ENCODE results near the gene KLHL13.

KLHL13 gene

DNA sequence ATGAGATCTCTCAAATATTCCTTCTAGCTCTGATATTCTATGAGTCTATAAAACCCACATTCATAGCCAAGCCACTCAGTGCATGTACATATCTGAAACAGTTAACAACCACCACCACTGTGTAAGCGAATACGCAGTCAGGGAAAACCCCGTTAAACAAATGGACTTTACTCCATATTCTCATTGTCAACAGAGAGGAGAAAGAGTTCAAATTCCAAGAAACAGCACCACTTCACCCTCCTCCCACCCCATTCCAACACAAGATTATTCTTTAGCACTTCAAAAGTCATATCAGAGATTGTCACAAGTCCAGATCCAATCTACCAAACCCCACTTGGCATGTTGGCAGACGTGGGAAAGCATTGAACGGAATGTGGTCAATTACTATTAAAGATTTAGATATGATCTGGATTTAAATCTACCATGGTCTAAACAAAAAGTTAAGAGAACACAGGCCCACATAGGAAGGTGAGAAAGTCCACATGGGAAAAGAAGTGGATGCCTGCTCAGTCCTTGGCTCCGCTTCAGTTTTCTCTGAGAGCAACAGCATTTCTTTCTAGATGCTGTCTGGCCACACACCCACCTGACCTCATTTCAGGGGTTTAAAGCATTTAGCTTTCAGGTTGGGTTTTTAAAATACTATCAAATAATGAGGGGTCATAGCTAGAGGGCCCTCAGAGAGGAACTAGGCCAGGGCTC lies 39.8 kb upstream of the KLHL13 start:
- Histone ChIP-seq H3K79me2 (ENCODE audit: insufficient read depth, low read length) (no peaks in the 10 kb centered on the region), H3K9me2 (ENCODE audit: low read depth, low read length) (no peaks in the 10 kb centered on the region), H3K4me2 (ENCODE audit: low read length) (no peak overlapping the region), H3K9ac (ENCODE audit: low read length) (no peak overlapping the region), H3K36me3 (ENCODE audit: insufficient read depth, low read length) (no peaks in the 10 kb centered on the region), H3K27ac (ENCODE audit: low read depth, low read length, poor library complexity, severe bottlenecking) (no peak overlapping the region), H2AFZ (ENCODE audit: low read length) (no peak overlapping the region), H3F3A (ENCODE audit: insufficient read depth, low read length) (no peaks in the 10 kb centered on the region), H3K27me3 (ENCODE audit: insufficient read depth, low read length) (no peaks in the 10 kb centered on the region), H3K4me3 (ENCODE audit: low read depth, low read length, poor library complexity, severe bottlenecking) (no peak overlapping the region), H3K4me1 (ENCODE audit: insufficient read depth, low read length, severe bottlenecking) (no peaks in the 10 kb centered on the region), H4K20me1 (ENCODE audit: insufficient read depth, low read length) (no peaks in the 10 kb centered on the region), H3K9me3 (ENCODE audit: low read length) (no peaks in the 10 kb centered on the region)
- no peak for TF ChIP-seq EZH2 (IDR thresholded peaks at IDR 0.05; ENCODE audit: borderline replicate concordance, low read length)
- TF ChIP-seq, protein P1, sequence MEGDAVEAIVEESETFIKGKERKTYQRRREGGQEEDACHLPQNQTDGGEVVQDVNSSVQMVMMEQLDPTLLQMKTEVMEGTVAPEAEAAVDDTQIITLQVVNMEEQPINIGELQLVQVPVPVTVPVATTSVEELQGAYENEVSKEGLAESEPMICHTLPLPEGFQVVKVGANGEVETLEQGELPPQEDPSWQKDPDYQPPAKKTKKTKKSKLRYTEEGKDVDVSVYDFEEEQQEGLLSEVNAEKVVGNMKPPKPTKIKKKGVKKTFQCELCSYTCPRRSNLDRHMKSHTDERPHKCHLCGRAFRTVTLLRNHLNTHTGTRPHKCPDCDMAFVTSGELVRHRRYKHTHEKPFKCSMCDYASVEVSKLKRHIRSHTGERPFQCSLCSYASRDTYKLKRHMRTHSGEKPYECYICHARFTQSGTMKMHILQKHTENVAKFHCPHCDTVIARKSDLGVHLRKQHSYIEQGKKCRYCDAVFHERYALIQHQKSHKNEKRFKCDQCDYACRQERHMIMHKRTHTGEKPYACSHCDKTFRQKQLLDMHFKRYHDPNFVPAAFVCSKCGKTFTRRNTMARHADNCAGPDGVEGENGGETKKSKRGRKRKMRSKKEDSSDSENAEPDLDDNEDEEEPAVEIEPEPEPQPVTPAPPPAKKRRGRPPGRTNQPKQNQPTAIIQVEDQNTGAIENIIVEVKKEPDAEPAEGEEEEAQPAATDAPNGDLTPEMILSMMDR (IDR thresholded peaks at IDR 0.05; ENCODE audit: low read length), result no peak

DNA sequence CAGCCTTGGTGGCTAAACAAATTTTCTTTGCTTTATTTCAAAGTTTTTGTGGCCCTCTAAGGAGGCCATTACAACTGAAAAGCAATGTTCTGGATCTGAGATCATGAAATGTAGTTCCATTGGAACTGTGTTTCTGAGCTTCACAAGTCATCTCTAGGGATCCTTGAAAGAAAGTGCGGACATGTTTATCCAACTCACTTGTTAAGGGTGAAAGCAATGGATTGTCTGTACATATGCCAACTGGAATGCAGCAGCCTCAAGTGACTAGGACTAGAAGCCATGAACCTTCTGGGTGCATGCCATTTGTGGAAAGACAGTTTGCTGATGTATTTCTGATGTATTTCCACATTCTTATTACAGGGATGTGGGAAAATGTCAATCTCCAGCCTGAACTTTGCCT lies 36.7 kb upstream of the KLHL13 start:
- H3K4me2 ChIP-seq (ENCODE audit: low read length), result no peak overlapping the region
- H3F3A ChIP-seq (ENCODE audit: insufficient read depth, low read length), result no peaks in the 10 kb centered on the region
- TF ChIP-seq, protein P1 (IDR thresholded peaks at IDR 0.05; ENCODE audit: low read length), result no peak
- no peak for TF ChIP-seq EZH2 (IDR thresholded peaks at IDR 0.05; ENCODE audit: borderline replicate concordance, low read length)
- no peaks in the 10 kb centered on the region for H3K36me3 ChIP-seq (ENCODE audit: insufficient read depth, low read length)
- no peaks in the 10 kb centered on the region for H4K20me1 ChIP-seq (ENCODE audit: insufficient read depth, low read length)
- H3K9me3 ChIP-seq (ENCODE audit: low read length), result no peaks in the 10 kb centered on the region
- no peak overlapping the region for H3K27ac ChIP-seq (ENCODE audit: low read depth, low read length, poor library complexity, severe bottlenecking)
- no peak overlapping the region for H2AFZ ChIP-seq (ENCODE audit: low read length)
- no peaks in the 10 kb centered on the region for H3K4me1 ChIP-seq (ENCODE audit: insufficient read depth, low read length, severe bottlenecking)
- H3K9ac ChIP-seq (ENCODE audit: low read length), result no peak overlapping the region
- no peaks in the 10 kb centered on the region for H3K79me2 ChIP-seq (ENCODE audit: insufficient read depth, low read length)
- H3K27me3 ChIP-seq (ENCODE audit: insufficient read depth, low read length), result no peaks in the 10 kb centered on the region
- no peak overlapping the region for H3K4me3 ChIP-seq (ENCODE audit: low read depth, low read length, poor library complexity, severe bottlenecking)
- H3K9me2 ChIP-seq (ENCODE audit: low read depth, low read length), result no peaks in the 10 kb centered on the region

DNA sequence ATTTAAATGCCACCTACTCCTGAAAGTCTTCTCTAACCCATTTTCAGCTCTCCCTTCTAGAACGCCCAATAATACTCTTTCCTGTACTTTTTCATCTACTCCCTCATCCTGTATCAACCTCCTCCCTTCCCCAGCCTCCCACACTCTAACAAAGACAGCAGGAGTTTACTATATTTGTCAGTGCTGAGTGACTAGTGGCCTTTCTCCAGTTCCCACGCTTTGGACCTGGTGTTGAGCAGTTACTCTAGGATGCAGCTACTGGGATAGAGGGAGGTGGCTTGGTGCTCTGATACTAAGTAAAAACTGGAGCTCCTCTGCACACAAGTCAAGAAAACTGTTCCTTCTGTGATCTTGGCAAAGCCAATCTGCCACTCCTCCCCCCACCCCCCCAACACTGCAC lies 36.1 kb upstream of the KLHL13 start:
- Histone ChIP-seq H3K9ac (ENCODE audit: low read length) (no peak overlapping the region), H3K27me3 (ENCODE audit: insufficient read depth, low read length) (no peaks in the 10 kb centered on the region), H3K4me3 (ENCODE audit: low read depth, low read length, poor library complexity, severe bottlenecking) (no peak overlapping the region), H4K20me1 (ENCODE audit: insufficient read depth, low read length) (no peaks in the 10 kb centered on the region), H3K4me1 (ENCODE audit: insufficient read depth, low read length, severe bottlenecking) (no peaks in the 10 kb centered on the region), H3F3A (ENCODE audit: insufficient read depth, low read length) (no peaks in the 10 kb centered on the region), H3K36me3 (ENCODE audit: insufficient read depth, low read length) (no peaks in the 10 kb centered on the region), H3K4me2 (ENCODE audit: low read length) (no peak overlapping the region), H3K9me3 (ENCODE audit: low read length) (no peaks in the 10 kb centered on the region), H3K27ac (ENCODE audit: low read depth, low read length, poor library complexity, severe bottlenecking) (no peak overlapping the region), H3K9me2 (ENCODE audit: low read depth, low read length) (no peaks in the 10 kb centered on the region), H2AFZ (ENCODE audit: low read length) (no peak overlapping the region), H3K79me2 (ENCODE audit: insufficient read depth, low read length) (no peaks in the 10 kb centered on the region)
- TF ChIP-seq, protein P1 (IDR thresholded peaks at IDR 0.05; ENCODE audit: low read length), result no peak
- no peak for TF ChIP-seq EZH2 (IDR thresholded peaks at IDR 0.05; ENCODE audit: borderline replicate concordance, low read length)

All from OCI-LY1 (cell line).